ENCODE results near the gene FGF12. TPM values are rescaled to one million over a fixed set of nuclear protein-coding genes. Genes with fewer than 3 reads are reported as not detected.
A peak's percentile ranks its signal among the peaks of the same experiment; 100 is the strongest.

The FGF12 gene
- total and polyA plus RNA-seq, 2 donors (not counting 1 experiment from before 2014, with no cell fraction given), result 0.03 TPM; not detected in 1

- H3K4me1 ChIP-seq (ENCODE audit: control insufficient read depth in 2 of 2, insufficient read depth in 2 of 2, low read length in 2 of 2), result peaks cover 8 to 9% of the 10 kb centered on the region in 2 donors
- DNase-seq (peak; percentile 4), ATAC-seq (ENCODE audit: low read depth) (no peak)
- WGBS (ENCODE audit: insufficient coverage), result 35% methylated on average over 22 of the region's 30 CpGs
- ChIA-PET POLR2A (no interaction called here), CTCF (interaction anchor here (0.6 to 1.2 kb wide), 2 partner anchors 1002 to 1375 kb away, joined by 4 to 8 read pairs; no protein-coding TSS in a partner anchor)
- H3K4me2 ChIP-seq (replicated peaks; ENCODE audit: low read depth, low read length, poor library complexity, severe bottlenecking), result peak overlapping the region; percentile 51
- intact Hi-C loops (cut with micrococcal nuclease), result no loop called here
- H3K27me3 Mint-ChIP-seq, result peaks cover 33% of the 10 kb centered on the region
- H3K9ac ChIP-seq (ENCODE audit: low read length), result peak overlapping the region; percentile 16
- peak overlapping the region in 2 of 5 experiments; percentile 24 for H3K4me3 ChIP-seq (ENCODE audit: control extremely low read depth in 1 of 5, extremely low read depth in 1 of 5, insufficient read depth in 1 of 5, low read depth in 2 of 5, low read length in 4 of 5)
- no peak for TF ChIP-seq EZH2 (IDR thresholded peaks at IDR 0.05; ENCODE audit: borderline replicate concordance, insufficient read depth, low read depth, low read length, poor library complexity, severe bottlenecking)
- TF ChIP-seq CTCF (IDR thresholded peaks at IDR 0.05), result no peak
- no peak overlapping the region for H3K27ac Mint-ChIP-seq
- H3K27ac ChIP-seq (ENCODE audit: low read length in 2 of 2), result no peak overlapping the region
- peaks cover 0 to 19% (median 9%) of the 10 kb centered on the region in 4 experiments for H3K27me3 ChIP-seq (replicated peaks in 1 of 4; ENCODE audit: control extremely low read depth in 1 of 4, control insufficient read depth in 3 of 4, insufficient read depth in 4 of 4, low read length in 3 of 4)
- H3K4me3 Mint-ChIP-seq, result peak overlapping the region; percentile 53
- H3K36me3 ChIP-seq (replicated peaks in 1 of 2; ENCODE audit: control extremely low read depth in 1 of 2, control insufficient read depth in 1 of 2, extremely low read depth in 1 of 2, insufficient read depth in 2 of 2, low read length in 1 of 2), result no peaks in the 10 kb centered on the region
- no peaks in the 10 kb centered on the region for H3K9me3 ChIP-seq (ENCODE audit: control extremely low read depth in 1 of 3, control insufficient read depth in 2 of 3, insufficient read depth in 1 of 3, low read length in 2 of 3)
- H4K20me1 ChIP-seq (ENCODE audit: control insufficient read depth, insufficient read depth, low read length, poor library complexity, severe bottlenecking), result no peaks in the 10 kb centered on the region
- H3K4me1 Mint-ChIP-seq, result peaks cover 9% of the 10 kb centered on the region
- no peaks in the 10 kb centered on the region for H3K79me2 ChIP-seq (ENCODE audit: control insufficient read depth, insufficient read depth, low read length)
- H2AFZ ChIP-seq (ENCODE audit: insufficient read depth, low read depth, low read length, poor library complexity, severe bottlenecking), result peak overlapping the region; percentile 31
- H3K9me3 Mint-ChIP-seq (ENCODE audit: insufficient read depth), result no peaks in the 10 kb centered on the region
Measured at GRCh38 chr3:192570821-192571791, 156.2 kb downstream of the FGF12 start.

GRCh38 chr3:192570315-192570714 is 157.0 kb downstream of the FGF12 start:
- peaks cover 0 to 19% (median 9%) of the 10 kb centered on the region in 4 experiments for H3K27me3 ChIP-seq (replicated peaks in 1 of 4; ENCODE audit: control extremely low read depth in 1 of 4, control insufficient read depth in 3 of 4, insufficient read depth in 4 of 4, low read length in 3 of 4)
- no peak overlapping the region for H2AFZ ChIP-seq (ENCODE audit: insufficient read depth, low read depth, low read length, poor library complexity, severe bottlenecking)
- no peak overlapping the region for H3K4me2 ChIP-seq (replicated peaks; ENCODE audit: low read depth, low read length, poor library complexity, severe bottlenecking)
- H3K79me2 ChIP-seq (ENCODE audit: control insufficient read depth, insufficient read depth, low read length), result no peaks in the 10 kb centered on the region
- peaks cover 8 to 9% of the 10 kb centered on the region in 2 donors for H3K4me1 ChIP-seq (ENCODE audit: control insufficient read depth in 2 of 2, insufficient read depth in 2 of 2, low read length in 2 of 2)
- H3K27ac ChIP-seq (ENCODE audit: low read length in 2 of 2), result no peak overlapping the region
- no peaks in the 10 kb centered on the region for H4K20me1 ChIP-seq (ENCODE audit: control insufficient read depth, insufficient read depth, low read length, poor library complexity, severe bottlenecking)
- no peak for DNase-seq
- ChIA-PET CTCF (no interaction called here), POLR2A (no interaction called here)
- no peak overlapping the region for H3K27ac Mint-ChIP-seq
- H3K9me3 ChIP-seq (ENCODE audit: control extremely low read depth in 1 of 3, control insufficient read depth in 2 of 3, insufficient read depth in 1 of 3, low read length in 2 of 3), result no peaks in the 10 kb centered on the region
- TF ChIP-seq CTCF (IDR thresholded peaks at IDR 0.05), result no peak
- TF ChIP-seq EZH2 (IDR thresholded peaks at IDR 0.05; ENCODE audit: borderline replicate concordance, insufficient read depth, low read depth, low read length, poor library complexity, severe bottlenecking), result no peak
- intact Hi-C loops (cut with micrococcal nuclease), result no loop called here
- H3K4me1 Mint-ChIP-seq, result peaks cover 9% of the 10 kb centered on the region
- no peak for ATAC-seq (ENCODE audit: low read depth)
- H3K27me3 Mint-ChIP-seq, result peaks cover 33% of the 10 kb centered on the region
- H3K4me3 ChIP-seq (ENCODE audit: control extremely low read depth in 1 of 5, extremely low read depth in 1 of 5, insufficient read depth in 1 of 5, low read depth in 2 of 5, low read length in 4 of 5), result no peak overlapping the region
- H3K36me3 ChIP-seq (replicated peaks in 1 of 2; ENCODE audit: control extremely low read depth in 1 of 2, control insufficient read depth in 1 of 2, extremely low read depth in 1 of 2, insufficient read depth in 2 of 2, low read length in 1 of 2), result no peaks in the 10 kb centered on the region
- H3K9me3 Mint-ChIP-seq (ENCODE audit: insufficient read depth), result no peaks in the 10 kb centered on the region
- no peak overlapping the region for H3K9ac ChIP-seq (ENCODE audit: low read length)
- no peak overlapping the region for H3K4me3 Mint-ChIP-seq
